Body of pancreas (tissue), 4 donors: ENCODE data around the gene TSPYL4.

Experiments
- POLR2A ChIP-seq, 3 donors: fragments of 450-650 bp; IDR thresholded peaks; one replicate each; pipeline ENCODE4 v1.6.1; 2016; ENCODE audit warnings: antibody characterized with exemption in 3 of 3, mild to moderate bottlenecking in 2 of 3
- TF ChIP-seq, protein P1 (sequence below), 7 experiments: fragments of 450-650 bp in 4 of 7; fragments of 200-600 bp in 3 of 7; sonication (generic) in 3 of 7; IDR thresholded peaks; one replicate each; pipeline ENCODE4 v1.5.1; 2016 to 2019; ENCODE audit warnings: antibody characterized with exemption in 7 of 7

DNA sequence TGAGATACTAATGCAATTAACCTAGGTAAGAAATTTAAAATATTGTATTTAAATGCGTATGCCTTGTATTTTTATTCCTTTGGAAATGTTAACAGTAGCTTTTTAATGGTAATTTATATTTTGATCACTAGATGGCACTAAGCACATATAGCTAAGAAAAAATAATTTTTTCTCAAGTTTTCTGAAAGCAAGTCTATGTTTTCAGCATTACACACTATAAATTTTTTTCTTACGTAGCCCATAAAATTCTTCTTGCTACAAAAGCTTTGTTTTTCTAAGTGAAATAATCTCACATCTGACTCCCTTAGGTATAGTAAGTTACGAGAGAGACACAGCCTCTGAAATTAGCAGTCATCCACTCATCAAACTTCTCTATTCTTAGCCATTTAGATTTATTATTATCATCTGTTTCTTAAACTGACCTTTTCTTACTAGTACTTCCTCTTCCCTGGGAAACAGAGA is 35.7 kb downstream of the TSPYL4 start:
- no peak for TF ChIP-seq POLR2A (IDR thresholded peaks at IDR 0.05)
- TF ChIP-seq, protein P1, sequence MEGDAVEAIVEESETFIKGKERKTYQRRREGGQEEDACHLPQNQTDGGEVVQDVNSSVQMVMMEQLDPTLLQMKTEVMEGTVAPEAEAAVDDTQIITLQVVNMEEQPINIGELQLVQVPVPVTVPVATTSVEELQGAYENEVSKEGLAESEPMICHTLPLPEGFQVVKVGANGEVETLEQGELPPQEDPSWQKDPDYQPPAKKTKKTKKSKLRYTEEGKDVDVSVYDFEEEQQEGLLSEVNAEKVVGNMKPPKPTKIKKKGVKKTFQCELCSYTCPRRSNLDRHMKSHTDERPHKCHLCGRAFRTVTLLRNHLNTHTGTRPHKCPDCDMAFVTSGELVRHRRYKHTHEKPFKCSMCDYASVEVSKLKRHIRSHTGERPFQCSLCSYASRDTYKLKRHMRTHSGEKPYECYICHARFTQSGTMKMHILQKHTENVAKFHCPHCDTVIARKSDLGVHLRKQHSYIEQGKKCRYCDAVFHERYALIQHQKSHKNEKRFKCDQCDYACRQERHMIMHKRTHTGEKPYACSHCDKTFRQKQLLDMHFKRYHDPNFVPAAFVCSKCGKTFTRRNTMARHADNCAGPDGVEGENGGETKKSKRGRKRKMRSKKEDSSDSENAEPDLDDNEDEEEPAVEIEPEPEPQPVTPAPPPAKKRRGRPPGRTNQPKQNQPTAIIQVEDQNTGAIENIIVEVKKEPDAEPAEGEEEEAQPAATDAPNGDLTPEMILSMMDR (IDR thresholded peaks at IDR 0.05): peak in 6 of 7 experiments; percentile 29 to 49 (median 42)
